KMS-11 (cell line): Measurements from ENCODE around the gene TSPAN10.
"Not testable (repeated sequence)": the region's sequence is repeated elsewhere in the genome, so short reads cannot be mapped to it uniquely, and the experiment has no call there.

Experiments used
- H2AFZ ChIP-seq: fragments of 200-600 bp; sonication (generic); 2 replicates; pipeline ENCODE4 v1.6.1; 2016; ENCODE audit warnings: antibody characterized with exemption, mixed run types, low read depth
- H3K27ac ChIP-seq: fragments of 200-600 bp; sonication (generic); 2 replicates; pipeline ENCODE4 v1.6.1; 2016; ENCODE audit warnings: mild to moderate bottlenecking, mixed run types
- H3K27me3 ChIP-seq: fragments of 200-600 bp; sonication (generic); 2 replicates; pipeline ENCODE4 v1.6.1; 2017; ENCODE audit warnings: mild to moderate bottlenecking, low read depth, mixed run types, moderate library complexity; ENCODE audit not compliant: insufficient read depth
- H3K36me3 ChIP-seq: fragments of 200-600 bp; sonication (generic); 2 replicates; pipeline ENCODE4 v1.6.1; 2017; ENCODE audit warnings: mild to moderate bottlenecking, mixed run types; ENCODE audit not compliant: insufficient read depth
- H3K4me1 ChIP-seq: fragments of 200-600 bp; sonication (generic); 2 replicates; pipeline ENCODE4 v1.6.1; 2016; ENCODE audit warnings: mild to moderate bottlenecking, low read depth, mixed run types; ENCODE audit not compliant: poor library complexity, severe bottlenecking
- H3K4me2 ChIP-seq: fragments of 200-600 bp; sonication (generic); 2 replicates; pipeline ENCODE4 v1.7.0; 2016; ENCODE audit warnings: mild to moderate bottlenecking, mixed run types
- H3K4me3 ChIP-seq: fragments of 200-600 bp; sonication (generic); IDR thresholded peaks from 2 replicates; pipeline ENCODE4 v1.6.1; 2017; ENCODE audit warnings: low read depth, low read length, mixed read lengths; ENCODE audit not compliant: insufficient read depth
- H3K79me2 ChIP-seq: fragments of 200-600 bp; sonication (generic); 2 replicates; pipeline ENCODE4 v1.6.1; 2016; ENCODE audit warnings: low read depth, mixed run types; ENCODE audit not compliant: insufficient read depth
- H3K9ac ChIP-seq: fragments of 200-600 bp; sonication (generic); 2 replicates; pipeline ENCODE4 v1.6.1; 2016; ENCODE audit warnings: mild to moderate bottlenecking, mixed run types
- H4K20me1 ChIP-seq: fragments of 200-600 bp; sonication (generic); 2 replicates; pipeline ENCODE4 v1.6.1; 2016; ENCODE audit warnings: mild to moderate bottlenecking, mixed run types; ENCODE audit not compliant: insufficient read depth
- CTCF ChIP-seq: fragments of 200-600 bp; sonication (generic); conservative IDR thresholded peaks from 2 replicates; pipeline ENCODE4 v1.6.1; 2017; ENCODE audit warnings: low read depth, mild to moderate bottlenecking, antibody characterized with exemption, low read length, moderate library complexity, mixed read lengths

Gene TSPAN10

GRCh38 chr17:81672504-81672903, 35.5 kb downstream of the TSPAN10 start:
- peaks cover 18% of the 10 kb centered on the region for H3K79me2 ChIP-seq
- H2AFZ ChIP-seq = no peak overlapping the region
- H3K4me3 ChIP-seq = no peak overlapping the region
- TF ChIP-seq CTCF = no peak
- H4K20me1 ChIP-seq = no peaks in the 10 kb centered on the region
- H3K4me2 ChIP-seq = no peak overlapping the region
- H3K9ac ChIP-seq = no peak overlapping the region
- no peaks in the 10 kb centered on the region for H3K27me3 ChIP-seq
- H3K36me3 ChIP-seq = peaks cover 5% of the 10 kb centered on the region; the same call in 1 of the 2 replicates
- peaks cover 11% of the 10 kb centered on the region for H3K4me1 ChIP-seq
- no peak overlapping the region for H3K27ac ChIP-seq

GRCh38 chr17:81672954-81673353, 36.0 kb downstream of the TSPAN10 start:
- Histone ChIP-seq H3K9ac (no peak overlapping the region), H4K20me1 (no peaks in the 10 kb centered on the region), H3K79me2 (peaks cover 14% of the 10 kb centered on the region), H3K4me1 (peaks cover 7% of the 10 kb centered on the region), H3K4me3 (no peak overlapping the region), H3K36me3 (peaks cover 5% of the 10 kb centered on the region; the same call in 1 of the 2 replicates), H3K4me2 (no peak overlapping the region), H3K27ac (no peak overlapping the region), H2AFZ (no peak overlapping the region), H3K27me3 (no peaks in the 10 kb centered on the region)
- no peak for TF ChIP-seq CTCF

GRCh38 chr17:81673561-81674258, 36.7 kb downstream of the TSPAN10 start:
- Histone ChIP-seq H3K4me2 (no peak overlapping the region), H3K9ac (no peak overlapping the region), H3K27me3 (no peaks in the 10 kb centered on the region), H3K79me2 (peaks cover 6% of the 10 kb centered on the region), H3K27ac (no peak overlapping the region), H4K20me1 (no peaks in the 10 kb centered on the region), H3K4me3 (no peak overlapping the region), H3K36me3 (peaks cover 5% of the 10 kb centered on the region; the same call in 1 of the 2 replicates), H2AFZ (no peak overlapping the region), H3K4me1 (no peaks in the 10 kb centered on the region)
- TF ChIP-seq CTCF = no peak

GRCh38 chr17:81675515-81676221, 38.7 kb downstream of the TSPAN10 start:
- peak; percentile 52 for TF ChIP-seq CTCF
- H3K4me1 ChIP-seq, H3K79me2 ChIP-seq, H3K4me3 ChIP-seq, H3K36me3 ChIP-seq, H3K27ac ChIP-seq, H3K4me2 ChIP-seq, H2AFZ ChIP-seq, H3K9ac ChIP-seq, H3K27me3 ChIP-seq, H4K20me1 ChIP-seq: not testable (repeated sequence)
